ENCODE results near the gene KCNQ1. TPM values are rescaled to one million over a fixed set of nuclear protein-coding genes. Genes with fewer than 3 reads are reported as not detected.

KCNQ1 gene
- polyA plus RNA-seq, 1 donor (not counting 4 experiments of a cell fraction or from before 2014, with no cell fraction given), result not detected

GRCh38 chr11:2673250-2673610, 228.4 kb downstream of the KCNQ1 start:
- dilution Hi-C loops (cut with MboI; ENCODE audit: extremely low pct_ligation_motif_present, low sequenced_read_pairs), result no loop called here
- H3K9ac ChIP-seq (ENCODE audit: control insufficient read depth, extremely low read depth, insufficient read depth, low read length), result no peak overlapping the region
- FAIRE-seq, result no peak

GRCh38 chr11:2673871-2674471, 229.2 kb downstream of the KCNQ1 start:
- Histone ChIP-seq H3K4me2 (ENCODE audit: control insufficient read depth, extremely low read depth, insufficient read depth, low read depth, low read length) (no peak overlapping the region), H3K9ac (ENCODE audit: control insufficient read depth, extremely low read depth, insufficient read depth, low read length) (no peak overlapping the region), H3K4me1 (ENCODE audit: control insufficient read depth, extremely low read depth, insufficient read depth, low read length) (no peaks in the 10 kb centered on the region), H3K27me3 (ENCODE audit: control insufficient read depth, extremely low read depth, insufficient read depth, low read length) (no peaks in the 10 kb centered on the region), H3K9me3 (ENCODE audit: control insufficient read depth, low read depth, low read length) (no peaks in the 10 kb centered on the region), H3K27ac (ENCODE audit: control insufficient read depth, insufficient read depth, low read length) (no peak overlapping the region), H3K79me2 (ENCODE audit: control insufficient read depth, insufficient read depth, low read length) (no peaks in the 10 kb centered on the region), H3K9me1 (ENCODE audit: control insufficient read depth, extremely low read depth, insufficient read depth, low read length) (no peaks in the 10 kb centered on the region), H3K36me3 (ENCODE audit: control insufficient read depth in 2 of 2, extremely low read depth in 1 of 2, insufficient read depth in 2 of 2, low read length in 2 of 2) (no peaks in the 10 kb centered on the region), H3K4me3 (ENCODE audit: control insufficient read depth in 2 of 3, extremely low read depth in 1 of 3, insufficient read depth in 2 of 3, low read depth in 1 of 3, low read length in 3 of 3) (no peak overlapping the region), H2AFZ (ENCODE audit: control insufficient read depth, low read length) (no peak overlapping the region), H4K20me1 (ENCODE audit: control insufficient read depth, extremely low read depth, insufficient read depth, low read length) (peaks cover 1% of the 10 kb centered on the region)
- DNase-seq (ENCODE audit: low read depth, low spot score) (no peak), FAIRE-seq (no peak)
- dilution Hi-C loops (cut with MboI; ENCODE audit: extremely low pct_ligation_motif_present, low sequenced_read_pairs), result no loop called here
- TF ChIP-seq EZH2 (IDR thresholded peaks at IDR 0.05; ENCODE audit: low read length), result no peak
- no peak for TF ChIP-seq CTCF (optimal IDR thresholded peaks at IDR 0.05 in 1 of 3, IDR thresholded peaks at IDR 0.05 in 1 of 3, conservative IDR thresholded peaks at IDR 0.05 in 1 of 3; ENCODE audit: extremely low read depth in 1 of 3, insufficient read depth in 2 of 3, low read length in 3 of 3)

More at GRCh38 chr11:2673250-2673610, 228.4 kb downstream of the KCNQ1 start:
- Histone ChIP-seq H3K4me2 (ENCODE audit: control insufficient read depth, extremely low read depth, insufficient read depth, low read depth, low read length) (no peak overlapping the region), H3K9me3 (ENCODE audit: control insufficient read depth, low read depth, low read length) (no peaks in the 10 kb centered on the region), H3K27me3 (ENCODE audit: control insufficient read depth, extremely low read depth, insufficient read depth, low read length) (no peaks in the 10 kb centered on the region), H3K9me1 (ENCODE audit: control insufficient read depth, extremely low read depth, insufficient read depth, low read length) (no peaks in the 10 kb centered on the region), H2AFZ (ENCODE audit: control insufficient read depth, low read length) (no peak overlapping the region), H3K27ac (ENCODE audit: control insufficient read depth, insufficient read depth, low read length) (no peak overlapping the region), H3K4me1 (ENCODE audit: control insufficient read depth, extremely low read depth, insufficient read depth, low read length) (no peaks in the 10 kb centered on the region), H4K20me1 (ENCODE audit: control insufficient read depth, extremely low read depth, insufficient read depth, low read length) (peaks cover 3% of the 10 kb centered on the region), H3K79me2 (ENCODE audit: control insufficient read depth, insufficient read depth, low read length) (no peaks in the 10 kb centered on the region), H3K36me3 (ENCODE audit: control insufficient read depth in 2 of 2, extremely low read depth in 1 of 2, insufficient read depth in 2 of 2, low read length in 2 of 2) (no peaks in the 10 kb centered on the region), H3K4me3 (ENCODE audit: control insufficient read depth in 2 of 3, extremely low read depth in 1 of 3, insufficient read depth in 2 of 3, low read depth in 1 of 3, low read length in 3 of 3) (no peak overlapping the region)
- TF ChIP-seq EZH2 (IDR thresholded peaks at IDR 0.05; ENCODE audit: low read length) (no peak), CTCF (optimal IDR thresholded peaks at IDR 0.05 in 1 of 3, IDR thresholded peaks at IDR 0.05 in 1 of 3, conservative IDR thresholded peaks at IDR 0.05 in 1 of 3; ENCODE audit: extremely low read depth in 1 of 3, insufficient read depth in 2 of 3, low read length in 3 of 3) (no peak)
- DNase-seq (ENCODE audit: low read depth, low spot score), result no peak

All from keratinocyte (primary cell).